GM23338 (cell line): ENCODE results near the gene ZFP90.

Experiments
- CREB1 ChIP-seq: fragments of 250-450 bp; sonication (Bioruptor Pico); IDR thresholded peaks from 2 replicates; pipeline ENCODE4 v1.5.0; 2020; ENCODE audit warnings: low read depth, mild to moderate bottlenecking, moderate library complexity
- CTCF ChIP-seq, 2 experiments: fragments of 200-600 bp in 1 of 2; sonication (generic) in 1 of 2; conservative IDR thresholded peaks; 2 replicates each; pipeline versions ENCODE4 v1.5.1 to v1.6.1; 2016 to 2017; ENCODE audit warnings: antibody characterized with exemption in 2 of 2, low read depth in 2 of 2, mild to moderate bottlenecking in 2 of 2, moderate library complexity in 1 of 2
- ETS1 ChIP-seq: IDR thresholded peaks from 2 replicates; pipeline ENCODE4 v1.6.1; 2016; ENCODE audit warnings: antibody characterized with exemption
- EZH2 ChIP-seq: fragments of 200-600 bp; sonication (generic); IDR thresholded peaks from one replicate; pipeline ENCODE4 v1.8.0; 2017; ENCODE audit warnings: antibody characterized with exemption, mild to moderate bottlenecking, low read depth; ENCODE audit not compliant: unreplicated experiment
- EZH2phosphoT487 ChIP-seq: fragments of 200-600 bp; sonication (generic); IDR thresholded peaks from one replicate; pipeline ENCODE4 v1.8.1; 2018; ENCODE audit warnings: antibody characterized with exemption; ENCODE audit not compliant: unreplicated experiment
- JUNB ChIP-seq: IDR thresholded peaks from one replicate; pipeline ENCODE4 v1.6.1; 2016; ENCODE audit warnings: antibody characterized with exemption; ENCODE audit not compliant: unreplicated experiment
- NANOG ChIP-seq: IDR thresholded peaks from 2 replicates; pipeline ENCODE4 v1.6.1; 2016; ENCODE audit warnings: antibody characterized with exemption, borderline replicate concordance
- POLR2AphosphoS5 ChIP-seq: IDR thresholded peaks from 2 replicates; pipeline ENCODE4 v1.6.1; 2016; ENCODE audit warnings: antibody characterized with exemption, low read depth
- REST ChIP-seq: IDR thresholded peaks from one replicate; pipeline ENCODE4 v1.6.1; 2018; ENCODE audit warnings: antibody characterized with exemption; ENCODE audit not compliant: unreplicated experiment
- STAT1 ChIP-seq: IDR thresholded peaks from one replicate; pipeline ENCODE4 v1.6.1; 2016; ENCODE audit warnings: antibody characterized with exemption; ENCODE audit not compliant: unreplicated experiment

GRCh38 chr16:68512742-68513141, 26.3 kb upstream of the ZFP90 start:
- no peak for TF ChIP-seq CTCF (conservative IDR thresholded peaks at IDR 0.05; ENCODE audit: low read depth in 2 of 2)
- no peak for TF ChIP-seq CREB1
- TF ChIP-seq EZH2phosphoT487: no peak
- TF ChIP-seq JUNB: no peak
- no peak for TF ChIP-seq EZH2
- TF ChIP-seq REST: no peak
- no peak for TF ChIP-seq ETS1
- TF ChIP-seq POLR2AphosphoS5: no peak
- TF ChIP-seq STAT1: no peak
- no peak for TF ChIP-seq NANOG
